ENCODE data around the gene KIF26B.
"Not testable (repeated sequence)": the region's sequence is repeated elsewhere in the genome, so short reads cannot be mapped to it uniquely, and the experiment has no call there.

The KIF26B gene

GRCh38 chr1:245717611-245718010 lies 562.8 kb downstream of the KIF26B start:
- no peak for DNase-seq (ENCODE audit: low spot score)
- no peak for FAIRE-seq

DNA sequence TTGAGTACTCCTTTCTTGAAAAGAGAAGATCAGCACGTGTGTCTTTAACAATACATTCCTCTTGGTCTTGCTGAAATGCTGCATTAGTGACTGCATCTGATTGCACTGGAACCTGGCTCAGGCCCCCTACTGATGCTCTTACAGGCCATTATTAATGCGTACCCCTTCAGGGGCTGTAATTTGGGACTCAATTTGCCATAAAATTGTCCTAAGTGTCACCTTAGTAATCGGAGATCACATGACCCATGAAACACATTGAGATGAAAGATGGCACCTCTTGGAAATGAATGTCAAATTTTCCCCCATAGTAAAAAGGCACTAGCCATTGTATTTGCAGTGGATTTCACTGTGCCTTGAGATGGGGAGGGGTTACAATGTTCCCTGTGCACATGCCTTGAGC lies 563.3 kb downstream of the KIF26B start:
- DNase-seq (ENCODE audit: low spot score) (no peak), FAIRE-seq (no peak)

- DNase-seq (ENCODE audit: low spot score) (no peak), FAIRE-seq (no peak)
Measured at GRCh38 chr1:245718951-245719350, 564.2 kb downstream of the KIF26B start.

GRCh38 chr1:245721488-245721887 lies 566.7 kb downstream of the KIF26B start:
- no peak for DNase-seq (ENCODE audit: low spot score)
- FAIRE-seq, result no peak

DNA sequence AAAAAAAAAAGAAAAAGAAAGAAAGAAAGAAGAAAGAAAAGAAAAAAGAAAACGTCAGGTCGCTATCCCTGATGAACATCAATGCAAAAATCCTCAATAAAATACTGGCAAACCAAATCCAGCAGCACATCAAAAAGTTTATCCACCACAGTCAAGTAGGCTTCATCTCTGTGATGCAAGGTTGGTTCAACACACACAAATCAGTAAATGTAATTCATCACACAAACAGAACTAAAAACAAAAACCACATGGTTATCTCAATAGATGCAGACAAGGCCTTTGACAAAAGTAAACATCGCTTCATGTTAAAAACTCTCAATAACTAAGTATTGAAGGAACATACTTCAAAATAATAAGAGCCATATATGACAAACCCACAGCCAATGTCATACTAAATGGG lies 573.2 kb downstream of the KIF26B start:
- DNase-seq (ENCODE audit: low spot score), result not testable (repeated sequence)
- peak; percentile 56 for FAIRE-seq

DNA sequence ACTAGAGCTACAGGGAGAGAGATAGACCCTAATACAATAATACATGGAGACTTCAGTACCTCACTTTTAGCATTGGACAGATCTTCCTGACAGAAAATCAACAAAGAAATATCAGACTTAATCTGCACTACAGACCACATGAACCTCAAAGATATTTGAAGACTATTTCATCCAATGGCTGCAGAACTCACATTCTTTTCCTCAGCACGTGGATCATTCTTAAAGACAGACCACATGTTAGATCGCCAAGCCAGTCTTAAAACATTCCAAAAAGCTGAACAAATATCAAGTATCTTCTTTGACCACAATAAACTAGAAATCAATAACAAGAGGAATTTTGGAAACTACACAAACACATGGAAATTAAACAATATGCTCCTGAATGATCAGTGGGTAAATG lies 576.0 kb downstream of the KIF26B start:
- FAIRE-seq (no peak), DNase-seq (ENCODE audit: low spot score) (no peak)

DNA sequence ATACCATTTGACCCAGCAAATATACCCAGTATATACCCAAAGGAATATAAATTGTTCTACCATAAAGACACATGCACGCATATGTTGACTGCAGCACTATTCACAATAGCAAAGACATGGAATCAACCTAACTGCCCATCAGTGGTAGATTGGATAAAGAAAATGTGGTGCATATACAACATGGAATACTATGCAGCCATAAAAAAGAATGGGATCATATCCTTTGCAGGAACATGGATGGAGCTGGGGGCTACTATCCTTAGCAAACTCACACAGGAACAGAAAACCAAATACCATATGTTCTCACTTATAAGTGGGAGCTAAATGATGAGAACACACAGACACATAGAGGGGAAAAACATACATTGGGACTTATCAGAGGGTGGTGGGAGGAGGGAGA lies 585.6 kb downstream of the KIF26B start:
- not testable (repeated sequence) for FAIRE-seq; DNase-seq (ENCODE audit: low spot score)

- DNase-seq (ENCODE audit: low spot score), result peak; percentile 72
- FAIRE-seq, result no peak
Measured at GRCh38 chr1:245742896-245743295, 588.1 kb downstream of the KIF26B start.

DNA sequence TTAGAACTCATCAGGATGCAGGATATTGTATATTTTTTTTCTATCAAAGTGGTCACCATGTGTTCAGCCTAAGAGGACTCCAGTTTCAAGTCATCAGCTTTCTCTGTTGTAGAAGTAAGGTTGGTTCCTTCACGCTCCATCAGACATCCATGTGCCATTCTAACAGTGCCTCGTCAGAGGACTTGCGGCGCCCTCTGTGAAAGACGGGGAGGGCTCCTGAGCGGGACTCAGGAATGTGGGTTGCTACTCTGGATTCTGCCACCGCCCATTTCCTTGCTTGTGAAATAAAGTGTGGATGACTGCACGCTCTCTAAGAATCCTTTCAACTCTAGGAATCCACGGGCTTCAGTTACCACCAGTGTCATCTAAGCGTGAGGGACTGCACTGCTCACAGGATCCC lies 593.5 kb downstream of the KIF26B start:
- FAIRE-seq, result no peak
- DNase-seq (ENCODE audit: low spot score), result no peak

DNA sequence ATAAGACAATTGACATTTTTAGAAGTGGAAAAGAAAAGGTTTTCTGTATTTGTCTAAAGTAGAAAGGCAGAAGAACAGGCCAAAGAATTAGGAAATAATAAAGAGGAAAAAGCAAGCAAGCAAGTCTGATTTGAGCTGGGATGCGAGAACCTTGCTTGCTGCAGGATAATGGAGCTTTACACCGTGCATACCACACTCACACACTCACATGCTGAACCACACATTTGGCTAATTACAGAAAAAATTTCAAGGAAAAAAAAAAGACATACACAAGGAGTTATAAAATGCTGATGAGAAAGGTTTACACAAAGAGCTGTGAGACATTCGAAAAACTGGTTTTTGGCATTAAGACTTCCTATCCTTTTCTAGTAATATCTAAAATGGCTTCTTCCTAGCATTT lies 593.9 kb downstream of the KIF26B start:
- DNase-seq (ENCODE audit: low spot score) (no peak), FAIRE-seq (no peak)

- DNase-seq (ENCODE audit: low spot score) (no peak), FAIRE-seq (no peak)
Measured at GRCh38 chr1:245749053-245749452, 594.3 kb downstream of the KIF26B start.

GRCh38 chr1:245750261-245750660 lies 595.5 kb downstream of the KIF26B start:
- DNase-seq (ENCODE audit: low spot score) (no peak), FAIRE-seq (no peak)

- DNase-seq (ENCODE audit: low spot score), result no peak
- FAIRE-seq, result no peak
Measured at GRCh38 chr1:245751116-245751515, 596.3 kb downstream of the KIF26B start.

DNA sequence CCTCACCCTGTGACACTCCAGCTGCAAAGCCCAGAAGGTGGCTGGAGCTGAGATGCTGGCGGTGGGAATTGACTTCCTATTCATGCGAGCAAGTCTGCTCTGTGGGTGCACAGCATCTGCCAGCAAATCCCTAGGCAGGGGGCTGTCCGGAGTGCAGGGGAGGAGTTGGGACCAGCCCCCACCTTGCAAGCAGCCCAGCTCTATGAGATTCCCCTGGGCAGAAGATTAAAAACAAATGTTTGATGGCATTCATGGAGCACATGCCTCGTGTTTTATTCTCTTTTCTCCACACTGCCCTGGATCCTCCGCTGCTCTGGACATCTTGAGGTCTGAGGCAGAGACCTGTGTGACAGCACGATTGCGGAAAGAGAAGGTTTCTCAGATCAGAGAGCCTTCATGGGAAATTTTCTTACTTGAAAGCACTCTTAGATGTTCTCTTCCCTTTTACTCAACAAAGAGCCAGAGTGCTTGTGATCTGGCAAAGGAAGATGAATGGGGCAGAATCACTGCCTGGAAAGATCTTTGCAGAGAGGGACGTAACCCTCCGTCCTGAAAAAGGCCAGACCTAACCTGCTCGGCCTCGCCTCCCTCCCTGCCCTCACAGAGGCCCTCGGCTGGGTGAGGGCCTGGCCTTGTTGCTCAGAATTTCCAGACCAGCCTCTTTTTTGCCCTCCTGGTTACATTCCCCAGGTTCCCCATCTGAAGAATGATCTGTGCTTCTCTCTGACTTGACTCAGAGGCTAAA lies 597.1 kb downstream of the KIF26B start:
- FAIRE-seq, result no peak
- no peak for DNase-seq (ENCODE audit: low spot score)

- FAIRE-seq (no peak), DNase-seq (ENCODE audit: low spot score) (no peak)
Measured at GRCh38 chr1:245752561-245752960, 597.8 kb downstream of the KIF26B start.

DNA sequence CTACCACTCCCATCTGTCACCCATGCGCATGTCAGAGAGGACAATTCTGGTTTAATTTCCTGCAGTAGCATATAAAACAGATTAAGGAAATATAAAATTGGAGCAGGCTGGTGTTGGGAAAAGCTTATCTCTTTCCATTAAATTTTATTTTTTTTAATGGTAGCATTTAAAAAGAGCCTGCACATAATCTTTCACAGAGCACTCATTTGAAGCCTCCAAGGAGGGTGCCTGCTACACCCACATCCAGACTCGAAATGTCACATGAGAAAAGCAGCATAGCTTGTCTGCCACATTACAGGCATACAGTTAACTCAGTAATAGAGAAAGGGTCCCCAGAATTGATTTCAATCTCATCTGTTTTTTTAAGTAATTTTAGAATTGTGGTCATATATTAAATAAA lies 599.0 kb downstream of the KIF26B start:
- DNase-seq (ENCODE audit: low spot score) (no peak), FAIRE-seq (no peak)

DNA sequence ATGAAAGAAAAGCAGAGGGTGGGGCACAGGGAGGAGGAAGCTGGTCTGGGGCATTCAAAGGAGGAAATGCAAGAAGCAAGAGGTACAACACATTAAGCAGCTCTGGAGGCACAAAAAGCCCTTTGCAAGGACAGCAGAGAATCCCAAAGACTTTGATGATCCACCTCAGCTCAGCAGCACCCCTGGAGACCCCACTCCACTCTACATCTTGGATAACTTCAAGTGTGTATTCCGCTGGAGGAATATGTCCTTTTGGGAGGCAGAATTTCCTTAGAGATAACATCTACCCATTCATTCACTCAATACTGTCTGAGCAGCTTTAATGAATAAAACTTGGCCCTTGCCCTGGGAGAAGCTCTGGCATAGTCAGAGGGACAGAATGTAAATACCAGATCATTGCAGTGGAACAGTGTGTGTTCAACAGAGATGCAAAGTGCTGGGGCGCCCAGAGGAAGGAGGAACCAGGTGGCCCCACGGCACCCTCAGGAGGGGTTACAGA lies 599.7 kb downstream of the KIF26B start:
- FAIRE-seq (no peak), DNase-seq (ENCODE audit: low spot score) (no peak)

Measured in urothelium cell line (cell line).